OCI-LY1 (cell line): ENCODE measurements around the gene MEIG1.

ENCODE experiments used
- H2AFZ ChIP-seq: fragments of 200-600 bp; sonication (generic), shearing (Covaris generic); 2 replicates; pipeline ENCODE4 v1.6.0; 2014; ENCODE audit warnings: antibody characterized with exemption, mild to moderate bottlenecking, low read length
- H3F3A ChIP-seq: fragments of 200-600 bp; sonication (generic), shearing (Covaris generic); 2 replicates; pipeline ENCODE4 v1.6.0; 2014; ENCODE audit warnings: mild to moderate bottlenecking, antibody characterized with exemption, low read length, moderate library complexity; ENCODE audit not compliant: insufficient read depth
- H3K27ac ChIP-seq: fragments of 200-600 bp; sonication (generic); 2 replicates; pipeline ENCODE4 v1.5.1; 2014; ENCODE audit warnings: low read length, mixed run types, mild to moderate bottlenecking, low read depth; ENCODE audit not compliant: poor library complexity, severe bottlenecking
- H3K27me3 ChIP-seq: fragments of 200-600 bp; sonication (generic); 2 replicates; pipeline ENCODE4 v1.6.0; 2014; ENCODE audit warnings: antibody characterized with exemption, mild to moderate bottlenecking, low read length, moderate library complexity; ENCODE audit not compliant: insufficient read depth
- H3K36me3 ChIP-seq: fragments of 200-600 bp; sonication (generic); 2 replicates; pipeline ENCODE4 v1.6.1; 2014; ENCODE audit warnings: mild to moderate bottlenecking, antibody characterized with exemption, low read length, moderate library complexity, mixed read lengths; ENCODE audit not compliant: insufficient read depth
- H3K4me1 ChIP-seq: fragments of 200-600 bp; sonication (generic); 2 replicates; pipeline ENCODE4 v1.5.1; 2014; ENCODE audit warnings: mild to moderate bottlenecking, low read length, moderate library complexity; ENCODE audit not compliant: insufficient read depth, severe bottlenecking
- H3K4me2 ChIP-seq: fragments of 200-600 bp; sonication (generic), shearing (Covaris generic); 2 replicates; pipeline ENCODE4 v1.6.1; 2014; ENCODE audit warnings: low read length
- H3K4me3 ChIP-seq: fragments of 200-600 bp; sonication (generic); 2 replicates; pipeline ENCODE4 v1.5.1; 2014; ENCODE audit warnings: low read length, low read depth, mild to moderate bottlenecking, mixed read lengths; ENCODE audit not compliant: poor library complexity, severe bottlenecking
- H3K79me2 ChIP-seq: fragments of 200-600 bp; shearing (Covaris generic); 2 replicates; pipeline ENCODE4 v1.6.1; 2016; ENCODE audit warnings: mixed run types, low read length, mixed read lengths; ENCODE audit not compliant: insufficient read depth
- H3K9ac ChIP-seq: fragments of 200-600 bp; sonication (generic), shearing (Covaris generic); 2 replicates; pipeline ENCODE4 v1.6.1; 2014; ENCODE audit warnings: mild to moderate bottlenecking, low read length, mixed read lengths
- H3K9me2 ChIP-seq: fragments of 200-600 bp; sonication (generic), shearing (Covaris generic); 2 replicates; pipeline ENCODE4 v1.6.1; 2014; ENCODE audit warnings: low read depth, mild to moderate bottlenecking, low read length, mixed read lengths
- H3K9me3 ChIP-seq: fragments of 200-600 bp; shearing (Covaris generic); 2 replicates; pipeline ENCODE4 v1.6.1; 2014; ENCODE audit warnings: low read length, mixed read lengths
- H4K20me1 ChIP-seq: fragments of 200-600 bp; sonication (generic), shearing (Covaris generic); 2 replicates; pipeline ENCODE4 v1.6.0; 2016; ENCODE audit warnings: mild to moderate bottlenecking, low read length; ENCODE audit not compliant: insufficient read depth
- CTCF ChIP-seq: fragments of 200-600 bp; sonication (generic), shearing (Covaris generic); IDR thresholded peaks from 2 replicates; pipeline ENCODE4 v1.5.1; 2017; ENCODE audit warnings: mild to moderate bottlenecking, antibody characterized with exemption, low read length, moderate library complexity, mixed read lengths
- EZH2 ChIP-seq: fragments of 200-600 bp; sonication (generic), shearing (Covaris generic); IDR thresholded peaks from 2 replicates; pipeline ENCODE4 v1.8.0; 2017; ENCODE audit warnings: borderline replicate concordance, mixed run types, mild to moderate bottlenecking, antibody characterized with exemption, low read length, moderate library complexity, mixed read lengths

MEIG1 gene

GRCh38 chr10:14916600-14916999 lies 42.6 kb upstream of the MEIG1 start:
- TF ChIP-seq EZH2 (no peak), CTCF (no peak)
- H3K4me2 ChIP-seq, result no peak overlapping the region
- H3K36me3 ChIP-seq, result peaks cover 100% of the 10 kb centered on the region
- H3K9ac ChIP-seq, result no peak overlapping the region
- no peaks in the 10 kb centered on the region for H4K20me1 ChIP-seq
- H3K9me3 ChIP-seq, result peaks cover 22% of the 10 kb centered on the region
- H3K4me3 ChIP-seq, result no peak overlapping the region
- H3K9me2 ChIP-seq, result no peaks in the 10 kb centered on the region
- 0 out of 2 replicates have a peak, but pooled peaks cover 5% of the 10 kb centered on the region for H3K79me2 ChIP-seq
- no peaks in the 10 kb centered on the region for H3F3A ChIP-seq
- H2AFZ ChIP-seq, result no peak overlapping the region
- no peaks in the 10 kb centered on the region for H3K4me1 ChIP-seq
- no peak overlapping the region for H3K27ac ChIP-seq
- H3K27me3 ChIP-seq, result no peaks in the 10 kb centered on the region

GRCh38 chr10:14917827-14918226 lies 41.4 kb upstream of the MEIG1 start:
- Histone ChIP-seq H3K9ac (no peak overlapping the region), H3K9me2 (no peaks in the 10 kb centered on the region), H3K27me3 (no peaks in the 10 kb centered on the region), H3K4me1 (no peaks in the 10 kb centered on the region), H3K36me3 (peaks cover 100% of the 10 kb centered on the region), H3K4me2 (no peak overlapping the region), H4K20me1 (no peaks in the 10 kb centered on the region), H3K9me3 (peaks cover 20% of the 10 kb centered on the region), H3K79me2 (0 out of 2 replicates have a peak, but pooled peaks cover 5% of the 10 kb centered on the region), H3F3A (no peaks in the 10 kb centered on the region), H2AFZ (no peak overlapping the region), H3K4me3 (no peak overlapping the region), H3K27ac (no peak overlapping the region)
- TF ChIP-seq EZH2, result no peak
- TF ChIP-seq CTCF, result no peak

- Histone ChIP-seq H3K4me2 (no peak overlapping the region), H3K36me3 (peaks cover 100% of the 10 kb centered on the region), H3K9me2 (no peaks in the 10 kb centered on the region), H3K4me3 (no peak overlapping the region), H3K9me3 (peaks cover 20% of the 10 kb centered on the region), H3K79me2 (0 out of 2 replicates have a peak, but pooled peaks cover 5% of the 10 kb centered on the region), H3K4me1 (no peaks in the 10 kb centered on the region), H2AFZ (no peak overlapping the region), H3K27me3 (no peaks in the 10 kb centered on the region), H4K20me1 (no peaks in the 10 kb centered on the region), H3K27ac (no peak overlapping the region), H3F3A (no peaks in the 10 kb centered on the region), H3K9ac (no peak overlapping the region)
- no peak for TF ChIP-seq EZH2
- no peak for TF ChIP-seq CTCF
Observed at GRCh38 chr10:14918964-14919363, 40.2 kb upstream of the MEIG1 start.
